ENCODE measurements around the gene ENAH.

- no peak for TF ChIP-seq REST (IDR thresholded peaks at IDR 0.05; ENCODE audit: insufficient replicate concordance, low read depth)
- TF ChIP-seq POLR2AphosphoS5 (IDR thresholded peaks at IDR 0.05; ENCODE audit: low read depth): no peak
- TF ChIP-seq, protein P1, sequence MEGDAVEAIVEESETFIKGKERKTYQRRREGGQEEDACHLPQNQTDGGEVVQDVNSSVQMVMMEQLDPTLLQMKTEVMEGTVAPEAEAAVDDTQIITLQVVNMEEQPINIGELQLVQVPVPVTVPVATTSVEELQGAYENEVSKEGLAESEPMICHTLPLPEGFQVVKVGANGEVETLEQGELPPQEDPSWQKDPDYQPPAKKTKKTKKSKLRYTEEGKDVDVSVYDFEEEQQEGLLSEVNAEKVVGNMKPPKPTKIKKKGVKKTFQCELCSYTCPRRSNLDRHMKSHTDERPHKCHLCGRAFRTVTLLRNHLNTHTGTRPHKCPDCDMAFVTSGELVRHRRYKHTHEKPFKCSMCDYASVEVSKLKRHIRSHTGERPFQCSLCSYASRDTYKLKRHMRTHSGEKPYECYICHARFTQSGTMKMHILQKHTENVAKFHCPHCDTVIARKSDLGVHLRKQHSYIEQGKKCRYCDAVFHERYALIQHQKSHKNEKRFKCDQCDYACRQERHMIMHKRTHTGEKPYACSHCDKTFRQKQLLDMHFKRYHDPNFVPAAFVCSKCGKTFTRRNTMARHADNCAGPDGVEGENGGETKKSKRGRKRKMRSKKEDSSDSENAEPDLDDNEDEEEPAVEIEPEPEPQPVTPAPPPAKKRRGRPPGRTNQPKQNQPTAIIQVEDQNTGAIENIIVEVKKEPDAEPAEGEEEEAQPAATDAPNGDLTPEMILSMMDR (IDR thresholded peaks at IDR 0.05; ENCODE audit: insufficient read depth, low read length): no peak
- no peak for TF ChIP-seq SPI1 (IDR thresholded peaks at IDR 0.05; ENCODE audit: borderline replicate concordance, low read depth)
Observed at GRCh38 chr1:225519166-225519863, 133.6 kb downstream of the ENAH start.

All from HL-60 (cell line).